HT1080 (cell line): Measurements from ENCODE around the gene SP6. TPM values are rescaled to one million over a fixed set of nuclear protein-coding genes. Genes with fewer than 3 reads are reported as not detected.

Experiments
- DNase-seq: peaks from one replicate; pipeline ENCODE4 v3.0.0-alpha.2; 2015; ENCODE audit warnings: low read depth
- total RNA-seq: library from RNA; depleted of rRNA; stranded (reverse); fragments of >200 nt; shearing (Covaris generic); gene quantifications from 2 replicates; pipeline ENCODE4 v1.2.3, GENCODE V29; 2014

The SP6 gene
- total RNA-seq, 1 experiment from 2014 or later, result 1.8 TPM

DNA sequence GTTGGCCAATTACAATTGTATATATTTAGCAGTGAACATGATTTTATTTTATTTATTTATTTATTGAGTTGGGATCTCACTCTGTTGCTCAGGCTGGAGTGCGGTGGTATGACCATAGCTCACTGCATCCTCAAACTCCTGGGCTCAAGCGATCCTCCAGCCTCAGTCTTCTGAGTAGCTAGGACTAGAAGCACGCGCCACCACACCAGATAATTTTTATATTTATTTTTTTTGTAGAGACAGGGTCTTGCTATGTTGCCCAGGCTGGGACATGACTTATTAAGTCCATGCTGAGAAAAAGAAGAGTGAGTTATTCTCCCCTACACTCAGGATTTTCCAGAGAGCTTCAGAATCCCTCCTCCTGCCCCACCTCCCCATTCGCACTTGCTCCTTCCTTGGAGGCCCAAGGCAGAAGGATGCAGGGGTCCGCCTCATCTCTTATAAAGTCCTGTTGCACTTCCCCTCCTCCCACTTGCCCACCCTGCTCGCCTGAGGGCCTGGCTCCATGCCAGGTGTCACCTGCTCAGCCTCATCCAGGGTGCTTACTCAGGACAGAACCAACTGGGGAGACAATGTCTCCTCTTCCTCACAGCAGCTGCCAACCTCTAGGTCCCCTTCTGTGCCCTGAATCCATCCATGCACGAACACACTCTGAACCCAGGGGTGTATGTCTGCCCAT is 29.0 kb upstream of the SP6 start:
- DNase-seq, result no peak

DNA sequence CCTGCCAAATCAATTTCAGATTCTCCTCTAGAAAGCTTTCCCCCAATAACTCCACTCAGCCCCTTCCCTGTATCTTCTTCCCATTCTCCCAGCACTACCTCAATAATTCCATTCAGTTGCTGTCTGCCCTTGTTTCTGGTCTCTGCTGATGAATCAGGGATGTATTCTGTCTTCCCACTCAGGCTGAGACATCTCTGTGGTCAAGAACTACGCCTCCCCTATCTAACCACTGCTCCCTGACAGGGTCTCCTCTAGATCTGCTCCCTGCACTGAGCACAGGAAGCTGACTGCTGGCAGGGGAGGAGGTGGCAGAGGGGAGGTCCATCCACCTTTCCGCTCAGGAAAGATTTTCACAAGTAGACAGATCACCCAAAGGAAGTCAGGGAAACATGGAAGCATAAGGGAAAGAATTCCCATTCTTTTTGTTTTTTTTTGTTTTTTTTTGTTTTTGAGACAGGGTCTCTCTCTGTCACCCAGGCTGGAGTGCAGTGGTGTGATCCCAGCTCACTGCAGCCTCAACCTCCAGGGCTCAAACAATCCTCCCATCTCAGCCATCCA is 28.1 kb upstream of the SP6 start:
- DNase-seq, result peak; percentile 86

DNA sequence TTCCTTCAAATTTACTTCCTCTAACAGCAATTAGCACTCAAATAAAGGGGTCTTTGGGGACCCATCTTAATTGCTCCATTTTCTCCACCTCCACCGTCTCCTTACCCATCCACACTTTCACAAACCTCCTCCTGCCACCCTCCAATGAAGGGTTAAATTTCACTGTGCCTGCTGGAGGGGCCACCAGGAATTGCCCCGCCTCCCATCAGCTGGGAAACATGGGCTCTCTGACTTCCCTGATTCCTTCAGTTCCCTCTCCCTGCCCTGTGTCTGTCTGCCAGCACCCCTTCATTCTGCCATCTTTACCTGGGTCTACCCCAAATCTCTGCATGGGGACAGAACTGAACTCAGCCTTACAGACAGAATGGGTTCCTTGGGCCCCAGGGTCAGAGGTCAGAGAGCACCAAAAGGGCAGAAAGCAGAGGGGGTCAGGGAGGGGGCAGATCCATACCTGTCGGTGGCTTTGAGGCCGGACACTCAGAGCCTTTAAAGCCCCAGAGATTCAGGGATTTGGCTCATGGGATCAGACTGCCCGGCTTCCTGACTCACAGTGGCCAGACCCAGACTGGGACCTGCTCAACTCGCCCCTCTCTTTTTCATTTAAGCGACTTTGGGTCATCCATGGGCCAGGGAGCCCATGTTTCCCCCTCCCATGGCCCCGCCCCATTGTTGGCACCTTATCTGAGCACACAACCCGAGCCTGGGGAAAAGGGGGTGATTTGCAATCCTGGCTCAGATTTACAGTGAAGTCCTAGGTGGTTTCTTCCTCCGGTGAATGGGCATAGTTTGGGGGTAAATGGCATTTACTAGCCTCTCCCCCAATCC is 27.5 kb upstream of the SP6 start:
- DNase-seq, result no peak

DNA sequence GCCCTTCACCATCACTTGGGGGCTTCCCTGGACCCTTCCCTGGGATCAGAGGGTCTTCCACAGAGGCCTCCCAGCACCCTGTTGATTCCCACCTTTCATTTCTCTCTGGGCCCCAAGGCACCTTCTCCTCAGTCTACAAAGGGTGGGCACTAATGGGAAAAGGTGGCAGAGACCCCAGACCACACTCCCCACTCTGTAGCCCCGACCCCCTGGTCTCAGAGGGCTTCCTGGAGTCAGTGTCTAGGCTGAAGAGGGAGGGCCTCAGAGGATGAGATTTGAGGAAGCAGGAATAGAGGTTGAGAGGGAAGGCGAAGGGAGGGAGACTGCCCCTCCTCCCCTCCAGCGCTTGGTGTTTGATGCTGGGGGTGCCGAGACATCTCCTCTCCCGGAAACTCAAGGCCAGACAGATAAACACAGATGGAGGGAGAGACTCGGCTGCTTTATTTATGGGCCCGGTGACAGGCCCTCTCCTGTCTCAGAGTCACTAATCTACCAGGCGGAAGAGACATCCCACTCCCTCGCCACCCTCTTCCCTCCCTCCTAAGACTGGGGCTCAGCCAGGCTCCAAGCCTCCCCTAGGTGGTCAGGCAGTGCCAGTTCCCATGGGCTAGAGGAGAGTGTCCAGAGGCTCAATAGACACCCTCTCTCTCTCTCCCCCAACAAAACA is 26.5 kb upstream of the SP6 start:
- DNase-seq, result no peak

DNA sequence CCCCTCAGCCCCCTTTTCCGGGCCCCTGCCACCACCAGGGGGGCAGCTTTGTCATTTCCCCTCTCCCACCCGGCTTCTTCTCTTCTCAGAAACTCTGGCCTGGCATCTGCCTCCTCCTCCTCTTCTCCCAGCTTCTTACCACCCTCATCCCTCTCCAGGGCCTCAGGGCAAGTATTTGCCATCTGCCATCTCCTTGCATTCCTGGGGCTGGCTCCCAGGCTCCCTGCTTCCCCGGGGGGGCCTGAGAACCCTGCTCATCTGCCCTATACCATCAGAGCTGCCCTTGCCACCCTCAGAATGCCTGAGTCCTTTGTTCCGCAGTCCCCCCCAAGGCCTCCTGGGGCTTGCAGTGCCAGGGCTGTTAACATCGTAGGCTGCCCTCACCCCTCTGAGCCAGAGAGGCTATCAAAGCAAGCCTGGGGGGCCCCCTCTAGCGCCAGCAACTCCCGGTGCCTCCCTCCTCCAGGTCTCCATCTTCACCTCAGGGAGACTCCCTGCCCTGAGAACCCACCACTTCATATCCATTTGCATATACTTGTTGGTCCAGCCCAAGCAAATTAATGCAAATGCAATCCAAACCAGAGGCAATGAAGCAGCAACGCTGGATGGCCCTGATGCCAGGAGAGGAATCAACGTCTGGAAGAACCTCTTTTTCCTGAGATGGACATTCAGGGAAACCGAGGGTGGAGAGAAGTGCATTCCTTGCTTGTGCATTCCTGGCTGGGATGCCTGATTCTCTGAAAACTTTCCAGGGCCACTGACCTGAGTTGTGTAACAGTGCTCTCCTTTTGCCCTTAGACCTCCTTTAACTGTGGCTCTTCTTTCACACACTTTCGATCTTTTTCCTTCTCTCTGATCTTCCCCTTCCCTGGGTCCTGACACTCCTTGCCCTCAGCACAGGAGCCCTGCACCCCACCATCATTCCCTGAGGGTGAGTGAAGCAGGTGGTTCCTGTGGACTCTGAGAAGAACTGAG is 24.3 kb upstream of the SP6 start:
- DNase-seq, result no peak

DNA sequence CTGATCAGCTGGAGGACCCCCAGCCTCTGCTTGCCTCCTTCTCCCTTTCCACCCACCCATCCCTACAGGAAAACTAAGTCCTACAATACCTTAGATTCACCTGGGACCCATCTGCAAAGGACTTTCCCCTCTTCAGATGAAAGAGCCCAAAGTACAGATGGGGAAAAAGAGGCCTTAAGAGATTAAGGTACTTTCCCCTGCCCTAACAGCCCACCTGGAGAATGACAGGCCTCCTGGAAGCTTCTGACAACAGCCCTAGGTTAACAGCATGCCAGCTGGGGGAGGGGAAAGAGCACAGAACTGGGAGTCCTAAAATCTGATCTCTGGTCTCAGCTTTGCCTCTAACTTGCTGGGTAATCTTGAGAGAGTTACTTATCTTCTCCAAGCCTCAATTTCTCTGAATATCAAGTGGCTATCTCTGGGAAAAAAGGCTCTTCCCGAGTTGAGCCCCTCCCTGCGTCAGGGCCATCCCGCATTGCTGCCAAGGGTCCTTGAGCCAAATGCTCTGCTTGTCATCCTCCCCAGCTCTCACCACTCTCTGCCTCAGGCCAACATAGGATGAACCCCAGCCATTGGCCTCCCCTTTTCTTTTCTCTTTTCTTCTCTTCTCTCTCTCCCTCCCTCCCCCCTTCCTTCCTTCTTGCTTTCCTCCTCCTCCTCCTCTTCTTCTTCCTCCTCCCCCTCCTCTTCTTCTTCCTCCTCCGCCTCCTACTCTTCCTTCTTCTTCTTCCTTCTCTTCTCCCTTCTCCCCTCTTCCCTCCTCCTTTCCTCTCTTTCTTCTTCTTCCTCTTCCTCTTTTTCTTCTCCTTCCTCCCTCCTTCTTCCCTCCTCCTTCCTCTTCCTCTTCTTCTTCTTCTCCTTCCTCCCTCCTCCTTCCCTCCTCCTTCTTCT is 22.5 kb upstream of the SP6 start:
- no peak for DNase-seq

DNA sequence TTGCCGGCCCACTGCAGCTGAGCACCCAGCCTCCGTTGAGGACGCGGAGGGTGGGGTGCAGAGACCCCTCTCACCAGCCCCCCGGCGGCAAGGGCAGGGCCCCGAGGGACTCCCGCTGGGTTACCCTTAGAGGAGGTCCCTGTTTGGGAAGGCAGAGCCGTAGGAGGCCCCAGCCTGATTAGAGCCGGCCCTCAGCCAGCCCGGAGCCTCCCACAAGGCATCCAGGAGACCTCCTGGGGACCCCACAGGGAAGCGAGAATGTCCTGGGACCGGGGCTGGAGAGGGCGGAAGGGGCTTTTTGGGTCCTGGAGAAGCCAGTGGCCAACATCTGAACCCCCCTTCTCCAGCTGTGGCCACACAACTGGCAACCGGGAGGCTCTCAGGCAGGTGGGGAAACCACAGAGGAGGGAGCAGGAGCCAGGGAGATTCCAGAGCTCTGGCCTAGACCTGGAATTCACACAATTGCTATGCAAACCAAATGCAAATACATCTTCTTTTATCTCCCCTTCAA is 21.7 kb upstream of the SP6 start:
- DNase-seq, result no peak

DNA sequence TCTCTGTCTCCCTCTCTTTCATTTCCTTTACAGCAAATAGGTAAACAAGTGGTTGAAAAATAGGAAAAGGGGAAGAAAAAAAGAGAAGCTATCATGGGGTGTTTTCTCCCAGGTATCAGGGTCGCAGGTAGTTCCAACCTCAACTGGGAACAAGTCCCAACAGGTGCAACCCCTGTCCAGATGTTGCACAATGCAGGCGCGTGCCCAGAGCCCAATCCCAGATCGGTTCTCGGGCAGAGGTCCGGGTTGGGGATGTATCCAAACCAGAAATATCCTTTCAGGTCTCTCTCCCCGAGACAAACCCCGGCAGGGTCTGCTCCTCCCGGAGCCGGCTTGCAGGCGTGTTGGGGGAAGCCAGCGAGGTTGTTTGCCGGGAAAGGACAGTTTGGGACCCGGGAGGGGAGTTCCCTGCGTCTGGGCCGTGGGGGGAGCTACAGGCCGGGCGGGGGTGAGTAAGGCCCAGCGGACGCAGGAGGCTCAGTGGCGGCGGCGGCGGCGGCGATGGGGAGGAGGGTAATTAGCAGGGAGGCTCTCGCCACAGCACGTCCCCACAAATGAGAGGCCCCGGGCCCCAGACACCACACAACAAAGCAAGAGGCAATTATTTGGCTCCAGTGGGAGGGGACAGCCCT is 21.2 kb upstream of the SP6 start:
- no peak for DNase-seq

DNA sequence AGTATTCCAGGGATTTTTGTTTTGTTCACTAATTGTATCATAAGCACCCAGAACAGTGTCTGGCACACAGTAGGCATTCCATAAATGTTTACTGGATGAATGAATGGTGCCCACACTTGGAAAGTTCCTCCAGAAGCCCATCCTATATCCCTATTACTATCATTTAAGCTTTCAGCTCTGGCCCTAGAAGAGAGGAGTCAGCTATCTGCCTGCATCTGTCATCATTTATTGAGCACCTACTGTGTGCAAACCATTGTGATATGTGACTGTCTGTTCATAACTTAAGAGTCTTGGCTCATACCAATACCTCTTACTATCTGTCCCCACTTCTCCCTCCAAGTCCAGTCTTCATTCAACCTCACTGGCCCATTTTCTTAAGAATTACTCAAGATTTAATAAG is 20.1 kb upstream of the SP6 start:
- no peak for DNase-seq

DNA sequence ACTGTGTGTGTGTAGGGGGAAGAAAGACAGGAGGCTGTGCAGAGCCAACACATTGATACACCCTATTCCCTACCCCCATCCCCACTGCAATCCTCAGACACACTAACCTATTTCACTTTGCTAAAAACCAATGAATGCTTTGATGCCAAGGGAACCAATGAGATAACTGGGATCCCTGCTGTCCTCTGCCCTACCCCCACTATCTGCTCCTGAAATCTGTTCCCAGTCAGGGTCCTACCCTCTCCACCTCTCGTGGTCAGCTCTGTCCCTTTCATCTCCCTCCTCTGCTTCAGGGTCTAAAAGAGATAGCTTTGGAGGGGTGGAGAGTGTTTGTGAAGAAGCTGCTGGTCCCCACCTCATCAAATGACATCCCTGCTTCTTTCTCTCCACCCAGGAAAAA is 19.1 kb upstream of the SP6 start:
- no peak for DNase-seq

DNA sequence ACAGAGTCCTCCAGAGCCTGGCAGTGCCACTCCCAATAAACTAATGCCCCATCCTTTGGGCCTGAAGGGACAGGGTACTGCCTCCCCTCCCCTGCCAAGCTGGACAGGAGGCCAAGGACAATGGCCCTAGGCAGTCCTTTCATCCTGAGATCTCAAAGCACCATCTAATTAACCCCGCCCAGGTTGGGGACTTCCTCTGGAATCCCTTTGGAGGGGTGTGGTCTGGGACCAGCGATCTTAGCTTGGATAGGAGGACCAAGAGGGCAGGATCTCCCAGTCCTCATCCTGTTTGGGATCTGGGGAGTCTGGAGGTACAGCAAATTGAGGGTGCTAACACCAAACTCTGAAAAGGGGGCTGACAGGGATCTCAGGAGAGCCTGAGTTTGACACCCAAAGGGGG is 18.2 kb upstream of the SP6 start:
- DNase-seq, result no peak

DNA sequence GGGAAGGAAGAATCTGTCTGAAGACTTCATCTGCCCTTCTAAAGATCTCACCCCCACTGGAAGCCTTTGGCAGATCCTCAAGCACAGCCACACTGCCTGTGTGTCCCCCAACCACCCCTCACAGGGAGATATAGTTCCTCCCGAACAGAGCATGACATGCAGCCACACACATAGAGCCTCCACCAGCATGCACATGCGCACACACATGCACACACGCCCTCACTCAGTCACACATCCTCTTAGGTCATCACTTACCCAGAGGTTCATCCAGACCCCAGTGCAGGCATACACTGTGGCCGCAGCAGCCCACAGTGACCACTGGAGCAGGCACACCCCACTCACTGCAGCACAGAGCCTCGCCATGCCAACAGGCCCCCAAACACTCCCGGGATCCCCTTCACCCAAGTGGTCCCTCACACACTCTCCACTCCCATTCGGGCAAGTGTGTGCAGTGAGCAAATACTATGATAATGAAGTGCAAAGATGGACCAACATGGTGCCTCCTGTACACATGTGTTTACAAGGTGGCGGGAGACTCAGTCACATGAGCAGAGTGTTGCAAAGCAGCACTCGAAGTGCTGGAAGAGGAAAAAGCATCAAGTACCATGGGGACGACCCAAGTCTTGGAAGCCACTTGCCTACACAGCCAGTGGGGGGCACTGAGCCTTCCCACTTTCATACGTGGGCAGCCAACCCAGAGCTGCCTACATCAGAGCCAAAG is 17.0 kb upstream of the SP6 start:
- no peak for DNase-seq

DNA sequence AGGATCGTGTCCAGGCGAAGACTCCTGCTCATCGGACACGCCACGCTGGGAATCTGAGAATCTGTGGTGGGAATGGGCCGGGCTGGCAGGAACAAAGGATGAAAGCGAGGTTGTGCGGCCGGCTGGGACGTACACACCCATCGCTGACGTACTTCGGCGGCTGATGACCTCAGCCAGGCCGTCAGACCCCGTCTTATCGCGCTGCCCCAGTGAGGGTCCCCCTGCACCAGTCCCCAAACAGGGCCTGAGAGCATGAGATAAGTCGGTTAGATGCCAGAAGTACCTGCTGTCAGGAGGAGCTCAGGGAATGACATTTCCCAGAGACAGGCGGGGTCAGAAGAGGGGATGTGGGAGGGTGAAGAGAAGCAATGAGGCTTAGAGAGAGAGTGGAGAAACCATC is 16.0 kb upstream of the SP6 start:
- no peak for DNase-seq

DNA sequence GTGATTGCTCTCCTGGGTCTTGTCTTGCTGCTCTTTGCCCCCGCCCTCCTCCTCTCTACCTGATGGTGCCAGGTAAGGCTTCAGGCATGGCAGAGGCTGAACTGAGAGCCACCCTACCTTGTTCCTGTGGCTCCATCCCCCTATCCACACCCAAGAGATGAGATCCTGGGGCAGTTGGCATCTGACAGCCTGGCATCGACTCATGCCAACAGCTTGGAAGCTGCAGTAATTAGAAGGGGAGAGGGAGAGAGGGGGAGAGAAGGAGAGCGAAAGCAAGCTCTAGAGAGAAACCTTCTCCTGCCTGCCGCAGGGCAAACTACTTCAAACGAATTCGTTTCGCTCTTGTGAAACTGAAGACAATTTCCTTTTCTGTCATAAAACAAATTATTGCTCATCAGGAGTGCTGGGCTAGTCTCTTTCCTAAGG is 13.8 kb upstream of the SP6 start:
- no peak for DNase-seq

DNA sequence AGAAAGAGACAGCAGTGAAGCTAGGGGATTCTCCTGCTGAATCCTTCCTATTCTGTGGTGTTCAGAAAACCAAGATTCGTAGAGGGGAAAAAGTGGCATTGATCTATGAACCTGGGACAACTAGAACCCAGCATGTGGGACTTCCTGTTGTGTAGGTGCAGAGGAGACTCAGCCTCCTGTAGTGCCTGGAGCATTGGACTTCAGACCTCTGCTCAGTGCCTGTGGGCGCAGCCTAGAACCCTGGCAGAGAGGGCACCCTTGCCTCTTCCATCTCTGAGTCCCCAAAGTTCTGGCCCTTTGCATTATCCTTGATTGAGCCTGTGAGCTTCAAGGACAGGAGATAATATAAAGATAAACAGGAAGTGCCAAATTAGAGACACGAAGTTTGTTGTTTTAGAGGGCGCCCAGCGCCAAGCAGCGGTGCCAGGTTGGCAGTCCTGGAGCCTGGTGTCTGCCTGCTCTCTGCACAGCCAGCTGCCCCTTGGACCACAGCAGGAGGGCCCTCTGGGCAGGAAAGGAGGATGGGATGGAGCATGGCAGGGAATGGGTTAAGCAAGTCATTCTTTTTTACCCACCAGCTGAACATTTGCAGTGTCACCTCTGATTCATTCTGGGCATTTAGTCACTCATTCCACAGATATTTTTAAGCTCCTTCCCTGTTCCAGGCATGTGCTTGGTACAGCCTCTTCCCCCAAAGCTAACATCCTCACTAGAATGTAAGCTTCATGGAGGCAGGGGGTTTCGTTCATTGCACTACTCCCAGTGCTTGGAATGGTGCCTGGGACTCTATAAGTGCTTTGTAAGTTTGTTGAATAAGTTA is 11.9 kb upstream of the SP6 start:
- DNase-seq, result peak; percentile 94

DNA sequence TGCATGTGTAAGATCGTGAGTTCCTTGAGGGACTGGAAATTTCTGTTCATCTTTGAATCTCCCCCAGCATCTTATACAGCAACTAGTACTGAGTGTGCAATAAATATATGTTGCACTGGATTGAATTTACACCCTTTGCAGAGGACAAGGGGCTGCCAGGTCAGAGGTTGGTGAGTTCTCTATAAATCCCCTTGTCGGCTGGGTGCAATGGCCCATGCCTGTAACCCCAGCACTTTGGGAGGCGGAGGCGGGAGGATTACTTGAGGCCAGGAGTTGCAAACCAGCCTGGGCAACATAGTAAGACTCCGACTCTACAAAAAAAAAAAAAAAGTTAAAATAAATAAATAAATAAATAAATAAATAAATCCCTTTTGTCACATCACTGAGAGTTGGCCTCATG is 9.4 kb upstream of the SP6 start:
- no peak for DNase-seq
